Panc1 (cell line): ENCODE data around the gene C20orf141. TPM values are rescaled to one million over a fixed set of nuclear protein-coding genes. Genes with fewer than 3 reads are reported as not detected.

Source experiments
- ATAC-seq: fragments of 200-7000 bp; cut with Tn5 transposase; 2 replicates; pipeline ENCODE4 v1.9.1; 2020; ENCODE audit warnings: mild to moderate bottlenecking, moderate library complexity
- BruUV-seq: library from RNA; stranded (reverse); fragments of 400-500 nt; replicated peaks from 2 replicates; lab custom pipeline; 2021; lab: Mats Ljungman, UMichigan
- CTCF ChIA-PET: fragments of 300-600 bp; sonication (Branson Sonifier 250); formaldehyde crosslinking; loops from one replicate; lab custom pipeline; 2022; ENCODE audit warnings: antibody characterized with exemption; lab: Charles Lee
- POLR2A ChIA-PET: fragments of 300-600 bp; sonication (Branson Sonifier 250); formaldehyde crosslinking; loops from one replicate; lab custom pipeline; 2022; ENCODE audit warnings: antibody characterized with exemption; lab: Charles Lee
- DNase-seq: peaks from one replicate; pipeline ENCODE4 v3.0.0-alpha.2; 2010; ENCODE audit warnings: low read depth, low spot score
- H3K27ac ChIP-seq: 2 replicates; pipeline ENCODE4 v1.5.1; 2011; ENCODE audit warnings: mild to moderate bottlenecking, low read length, inconsistent platforms
- H3K27me3 ChIP-seq: fragments of 200-500 bp; sonication (Bioruptor generic); 2 replicates; pipeline ENCODE4 v1.6.0; 2014; ENCODE audit warnings: low read length, inconsistent platforms; ENCODE audit not compliant: control insufficient read depth, insufficient read depth
- H3K36me3 ChIP-seq: fragments of 200-500 bp; sonication (Bioruptor generic); 2 replicates; pipeline ENCODE4 v1.5.1; 2014; ENCODE audit warnings: inconsistent platforms, mild to moderate bottlenecking, low read length, moderate library complexity; ENCODE audit not compliant: control insufficient read depth, insufficient read depth
- H3K4me1 ChIP-seq: 2 replicates; pipeline ENCODE4 v1.5.1; 2011; ENCODE audit warnings: inconsistent platforms, mild to moderate bottlenecking, low read length, moderate library complexity; ENCODE audit not compliant: control insufficient read depth, insufficient read depth
- H3K4me3 ChIP-seq, 2 experiments: 2 replicates each; pipeline ENCODE4 v1.5.1; 2011 to 2012; ENCODE audit warnings: low read depth in 2 of 2, low read length in 2 of 2, mild to moderate bottlenecking in 2 of 2, inconsistent platforms in 1 of 2, moderate library complexity in 1 of 2
- H3K9me3 ChIP-seq: fragments of 200-500 bp; sonication (Bioruptor generic); 2 replicates; pipeline ENCODE4 v1.5.1; 2014; ENCODE audit warnings: low read depth, mild to moderate bottlenecking, inconsistent platforms, low read length, moderate library complexity; ENCODE audit not compliant: control insufficient read depth, insufficient read depth
- POLR2AphosphoS5 ChIP-seq: IDR thresholded peaks from 2 replicates; pipeline ENCODE4 v1.6.1; 2012; ENCODE audit warnings: mild to moderate bottlenecking, low read depth, low read length, moderate library complexity
- SIN3A ChIP-seq: IDR thresholded peaks from 2 replicates; pipeline ENCODE4 v1.6.1; 2012; ENCODE audit warnings: low read depth, mild to moderate bottlenecking, low read length, moderate library complexity, borderline replicate concordance; ENCODE audit not compliant: insufficient read depth
- TCF7L2 ChIP-seq: IDR thresholded peaks from 2 replicates; pipeline ENCODE4 v1.6.1; 2011; ENCODE audit warnings: mild to moderate bottlenecking, low read depth, low read length, inconsistent platforms
- in situ Hi-C: cut with HindIII; loops from 2 replicates; pipeline ENCODE4 v1.10.0; 2016; ENCODE audit warnings: low sequenced_read_pairs, low pct_unique_long_range_greater_than_20kb
- intact Hi-C: fragments of 100-400 bp; cut with micrococcal nuclease; formaldehyde crosslinking; loops from one replicate; pipeline ENCODE4 v1.10.0; 2022; ENCODE audit not compliant: unreplicated experiment
- total RNA-seq: library from RNA; stranded (reverse); gene quantifications from one replicate; pipeline ENCODE4 v1.2.1, GENCODE V29; 2021; ENCODE audit not compliant: unreplicated experiment
- TF ChIP-seq, protein P1 (sequence below), 2 experiments: IDR thresholded peaks; 2 replicates each; pipeline ENCODE4 v1.6.1; 2011 to 2012; ENCODE audit warnings: low read depth in 2 of 2, control low read depth in 1 of 2, low read length in 1 of 2, mild to moderate bottlenecking in 1 of 2, moderate library complexity in 1 of 2; ENCODE audit not compliant: insufficient read depth in 1 of 2
- TF ChIP-seq, protein P2 (sequence below): fragments of 450-650 bp; IDR thresholded peaks from 2 replicates; pipeline ENCODE4 v1.5.1; 2017; ENCODE audit warnings: mild to moderate bottlenecking

Gene C20orf141
- total RNA-seq, 1 experiment from 2014 or later, result not detected

DNA sequence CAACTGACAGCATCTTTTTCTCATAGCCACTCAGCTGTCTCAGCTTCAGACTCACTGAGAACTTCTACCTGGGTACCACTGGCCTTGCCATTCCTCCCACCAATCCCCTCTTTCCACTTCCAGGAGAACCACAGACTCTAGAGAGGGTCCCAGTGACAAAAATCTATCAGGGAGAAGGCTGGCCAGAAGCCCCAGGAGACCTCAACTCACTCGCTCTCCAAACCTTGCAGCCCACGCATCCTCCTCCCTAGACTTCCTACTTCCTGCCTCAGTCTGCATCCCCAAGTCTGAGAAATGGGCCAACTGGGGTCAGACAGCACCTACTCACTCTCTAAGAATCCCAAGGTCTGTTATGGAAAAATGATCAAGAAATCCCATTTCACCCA, 2.5 kb downstream of the C20orf141 start:
- DNase-seq (no peak), ATAC-seq (no peak)
- H3K36me3 ChIP-seq, result no peaks in the 10 kb centered on the region
- no peaks in the 10 kb centered on the region for H3K27me3 ChIP-seq
- TF ChIP-seq POLR2AphosphoS5, result no peak
- TF ChIP-seq TCF7L2, result no peak
- TF ChIP-seq, protein P1, sequence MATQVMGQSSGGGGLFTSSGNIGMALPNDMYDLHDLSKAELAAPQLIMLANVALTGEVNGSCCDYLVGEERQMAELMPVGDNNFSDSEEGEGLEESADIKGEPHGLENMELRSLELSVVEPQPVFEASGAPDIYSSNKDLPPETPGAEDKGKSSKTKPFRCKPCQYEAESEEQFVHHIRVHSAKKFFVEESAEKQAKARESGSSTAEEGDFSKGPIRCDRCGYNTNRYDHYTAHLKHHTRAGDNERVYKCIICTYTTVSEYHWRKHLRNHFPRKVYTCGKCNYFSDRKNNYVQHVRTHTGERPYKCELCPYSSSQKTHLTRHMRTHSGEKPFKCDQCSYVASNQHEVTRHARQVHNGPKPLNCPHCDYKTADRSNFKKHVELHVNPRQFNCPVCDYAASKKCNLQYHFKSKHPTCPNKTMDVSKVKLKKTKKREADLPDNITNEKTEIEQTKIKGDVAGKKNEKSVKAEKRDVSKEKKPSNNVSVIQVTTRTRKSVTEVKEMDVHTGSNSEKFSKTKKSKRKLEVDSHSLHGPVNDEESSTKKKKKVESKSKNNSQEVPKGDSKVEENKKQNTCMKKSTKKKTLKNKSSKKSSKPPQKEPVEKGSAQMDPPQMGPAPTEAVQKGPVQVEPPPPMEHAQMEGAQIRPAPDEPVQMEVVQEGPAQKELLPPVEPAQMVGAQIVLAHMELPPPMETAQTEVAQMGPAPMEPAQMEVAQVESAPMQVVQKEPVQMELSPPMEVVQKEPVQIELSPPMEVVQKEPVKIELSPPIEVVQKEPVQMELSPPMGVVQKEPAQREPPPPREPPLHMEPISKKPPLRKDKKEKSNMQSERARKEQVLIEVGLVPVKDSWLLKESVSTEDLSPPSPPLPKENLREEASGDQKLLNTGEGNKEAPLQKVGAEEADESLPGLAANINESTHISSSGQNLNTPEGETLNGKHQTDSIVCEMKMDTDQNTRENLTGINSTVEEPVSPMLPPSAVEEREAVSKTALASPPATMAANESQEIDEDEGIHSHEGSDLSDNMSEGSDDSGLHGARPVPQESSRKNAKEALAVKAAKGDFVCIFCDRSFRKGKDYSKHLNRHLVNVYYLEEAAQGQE (IDR thresholded peaks at IDR 0.05; ENCODE audit: insufficient read depth in 1 of 2, low read depth in 2 of 2, low read length in 1 of 2), result no peak
- no peak for TF ChIP-seq SIN3A
- TF ChIP-seq, protein P2, sequence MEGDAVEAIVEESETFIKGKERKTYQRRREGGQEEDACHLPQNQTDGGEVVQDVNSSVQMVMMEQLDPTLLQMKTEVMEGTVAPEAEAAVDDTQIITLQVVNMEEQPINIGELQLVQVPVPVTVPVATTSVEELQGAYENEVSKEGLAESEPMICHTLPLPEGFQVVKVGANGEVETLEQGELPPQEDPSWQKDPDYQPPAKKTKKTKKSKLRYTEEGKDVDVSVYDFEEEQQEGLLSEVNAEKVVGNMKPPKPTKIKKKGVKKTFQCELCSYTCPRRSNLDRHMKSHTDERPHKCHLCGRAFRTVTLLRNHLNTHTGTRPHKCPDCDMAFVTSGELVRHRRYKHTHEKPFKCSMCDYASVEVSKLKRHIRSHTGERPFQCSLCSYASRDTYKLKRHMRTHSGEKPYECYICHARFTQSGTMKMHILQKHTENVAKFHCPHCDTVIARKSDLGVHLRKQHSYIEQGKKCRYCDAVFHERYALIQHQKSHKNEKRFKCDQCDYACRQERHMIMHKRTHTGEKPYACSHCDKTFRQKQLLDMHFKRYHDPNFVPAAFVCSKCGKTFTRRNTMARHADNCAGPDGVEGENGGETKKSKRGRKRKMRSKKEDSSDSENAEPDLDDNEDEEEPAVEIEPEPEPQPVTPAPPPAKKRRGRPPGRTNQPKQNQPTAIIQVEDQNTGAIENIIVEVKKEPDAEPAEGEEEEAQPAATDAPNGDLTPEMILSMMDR, result no peak
- H3K4me3 ChIP-seq, result no peak overlapping the region
- peaks cover 1% of the 10 kb centered on the region; the same call in 1 of the 2 replicates for H3K9me3 ChIP-seq
- POLR2A ChIA-PET, result no interaction called here
- H3K4me1 ChIP-seq, result no peaks in the 10 kb centered on the region; the same call in 1 of the 2 replicates
- in situ Hi-C loops (no loop called here), intact Hi-C loops (no loop called here)
- no TSS peak for BruUV-seq
- no peak overlapping the region for H3K27ac ChIP-seq
- CTCF ChIA-PET, result no interaction called here

DNA sequence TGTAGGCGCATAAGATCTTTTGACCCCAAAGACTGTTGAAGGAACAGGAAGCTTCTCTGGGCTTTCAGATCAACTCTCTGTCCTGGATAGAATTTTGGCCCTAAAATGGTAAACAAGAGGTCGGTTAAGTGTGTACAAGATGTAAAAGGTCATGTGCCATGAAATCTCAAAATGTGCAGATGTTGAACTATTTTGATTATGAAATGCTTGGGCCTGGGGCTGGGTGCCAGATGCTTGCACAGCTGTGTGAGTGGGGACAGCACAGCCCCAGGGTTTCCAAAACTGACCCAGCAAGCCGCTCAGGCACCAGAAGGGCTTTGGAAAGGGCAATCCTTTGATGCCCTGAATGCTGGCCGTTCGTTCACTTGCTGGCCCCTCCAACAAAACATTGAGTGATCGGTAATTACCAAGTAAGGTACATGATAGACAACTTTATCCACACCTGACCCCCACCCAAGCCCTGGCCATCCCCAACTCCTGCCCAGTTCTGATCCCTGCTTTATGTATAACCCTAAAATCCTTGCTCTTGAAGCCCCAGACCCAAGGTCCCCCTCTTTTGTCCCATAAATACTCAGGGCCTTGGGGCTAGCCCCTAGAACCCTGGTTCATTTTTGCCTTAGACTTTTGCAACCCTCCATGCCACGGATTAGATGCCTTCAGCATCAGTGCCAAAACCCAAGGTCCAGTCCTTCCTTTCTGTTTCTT, 3.3 kb downstream of the C20orf141 start:
- intact Hi-C loops, result no loop called here
- no peak overlapping the region for H3K4me3 ChIP-seq
- ChIA-PET CTCF (no interaction called here), POLR2A (no interaction called here)
- DNase-seq (no peak), ATAC-seq (no peak)
- no peaks in the 10 kb centered on the region for H3K27me3 ChIP-seq
- no peaks in the 10 kb centered on the region for H3K36me3 ChIP-seq
- no peaks in the 10 kb centered on the region; the same call in 1 of the 2 replicates for H3K4me1 ChIP-seq
- H3K9me3 ChIP-seq, result no peaks in the 10 kb centered on the region
- in situ Hi-C loops, result no loop called here
- BruUV-seq, result no TSS peak
- TF ChIP-seq, protein P2, result no peak
- TF ChIP-seq SIN3A (no peak), POLR2AphosphoS5 (no peak), TCF7L2 (no peak)
- TF ChIP-seq, protein P1 (IDR thresholded peaks at IDR 0.05; ENCODE audit: insufficient read depth in 1 of 2, low read depth in 2 of 2, low read length in 1 of 2), result no peak
- H3K27ac ChIP-seq, result no peak overlapping the region
